HepG2 (cell line): ENCODE results near the gene NFATC3. TPM values are rescaled to one million over a fixed set of nuclear protein-coding genes. Genes with fewer than 3 reads are reported as not detected.

Experiments
- BHLHE40 ChIP-seq: IDR thresholded peaks from 2 replicates; pipeline ENCODE4 v1.6.1; 2011; ENCODE audit warnings: low read length, improper control_type of control experiment
- CENPT ChIP-seq: sonication (generic); formaldehyde crosslinking; IDR thresholded peaks from 2 replicates; pipeline ENCODE4 v1.8.0; 2022; ENCODE audit warnings: low read depth, mild to moderate bottlenecking, moderate library complexity, missing genetic modification reagents
- CHCHD3 ChIP-seq: sonication (generic); formaldehyde crosslinking; IDR thresholded peaks from 2 replicates; pipeline ENCODE4 v1.8.0; 2022; ENCODE audit warnings: mild to moderate bottlenecking, missing genetic modification reagents, moderate library complexity
- ETV6 ChIP-seq: sonication (generic); formaldehyde crosslinking; conservative IDR thresholded peaks from 2 replicates; pipeline ENCODE4 v1.4.0; 2020; ENCODE audit warnings: missing genetic modification reagents
- HMG20B ChIP-seq: conservative IDR thresholded peaks from 2 replicates; pipeline ENCODE4 v1.6.1; 2016; ENCODE audit warnings: missing genetic modification reagents, missing compliant biosample characterization
- HOXA9 ChIP-seq: sonication (generic); formaldehyde crosslinking; IDR thresholded peaks from 2 replicates; pipeline ENCODE4 v1.8.1; 2022; ENCODE audit warnings: missing genetic modification reagents, mild to moderate bottlenecking, moderate library complexity, borderline replicate concordance
- KDM2A ChIP-seq: sonication (generic); formaldehyde crosslinking; IDR thresholded peaks from 2 replicates; pipeline ENCODE4 v1.4.0; 2020; ENCODE audit warnings: low read depth, missing genetic modification reagents, borderline replicate concordance
- KLF15 ChIP-seq: sonication (generic); formaldehyde crosslinking; IDR thresholded peaks from 2 replicates; pipeline ENCODE4 v1.8.1; 2023; ENCODE audit warnings: borderline replicate concordance, mild to moderate bottlenecking, inconsistent platforms, missing genetic modification reagents, mixed read lengths
- MAFK ChIP-seq, 2 experiments: IDR thresholded peaks in 1 of 2; conservative IDR thresholded peaks in 1 of 2; 2 replicates each; pipeline ENCODE4 v1.6.1; 2011; ENCODE audit warnings: improper control_type of control experiment in 2 of 2, low read length in 2 of 2
- PCBP2 ChIP-seq: fragments of 200-400 bp; formaldehyde crosslinking; optimal IDR thresholded peaks from 2 replicates; pipeline ENCODE3; 2018; ENCODE audit warnings: low read length, low read depth; ENCODE audit not compliant: poor library complexity, severe bottlenecking
- PRDM15 ChIP-seq: sonication (generic); formaldehyde crosslinking; IDR thresholded peaks from 2 replicates; pipeline ENCODE4 v1.4.0; 2020; ENCODE audit warnings: missing genetic modification reagents
- ZBTB25 ChIP-seq: IDR thresholded peaks from 2 replicates; pipeline ENCODE4 v1.6.1; 2018; ENCODE audit warnings: missing genetic modification reagents
- ZKSCAN8 ChIP-seq: IDR thresholded peaks from 2 replicates; pipeline ENCODE4 v1.6.1; 2016; ENCODE audit warnings: borderline replicate concordance, missing genetic modification reagents, missing compliant biosample characterization
- ZNF333 ChIP-seq: sonication (generic); formaldehyde crosslinking; IDR thresholded peaks from 2 replicates; pipeline ENCODE4 v1.4.0; 2020; ENCODE audit warnings: mild to moderate bottlenecking, missing genetic modification reagents, borderline replicate concordance
- ZNF354B ChIP-seq: sonication (generic); formaldehyde crosslinking; IDR thresholded peaks from 2 replicates; pipeline ENCODE4 v1.8.0; 2022; ENCODE audit warnings: mild to moderate bottlenecking, missing genetic modification reagents
- ZNF780A ChIP-seq: sonication (generic); formaldehyde crosslinking; IDR thresholded peaks from 2 replicates; pipeline ENCODE4 v1.8.0; 2022; ENCODE audit warnings: mild to moderate bottlenecking, missing genetic modification reagents, moderate library complexity
- polyA plus RNA-seq, 8 experiments: library from polyadenylated mRNA; depleted of rRNA in 3 of 8; stranded (reverse) in 7 of 8; unstranded in 1 of 8; fragments of >200 nt; fragmentation: Illumina TruSeq in 4 of 8; extraction: Trizol in 4 of 8; gene quantifications; 2 replicates each; pipeline versions ENCODE4 v1.2.1 to v1.2.3, GENCODE V29; 2011 to 2016; ENCODE audit warnings: low read depth in 4 of 8, missing spikeins in 1 of 8, mixed read lengths in 1 of 8; ENCODE audit not compliant: insufficient read depth in 1 of 8
- total RNA-seq, 5 experiments: library from RNA; depleted of rRNA; stranded (reverse); fragments of >200 nt; fragmentation: Illumina TruSeq; extraction: Trizol; gene quantifications; 2 replicates each; pipeline ENCODE4 v1.2.3, GENCODE V29; 2016; ENCODE audit warnings: low read depth in 1 of 5
- TF ChIP-seq, protein P1 (sequence below): sonication (generic); formaldehyde crosslinking; IDR thresholded peaks from 2 replicates; pipeline ENCODE4 v1.4.0; 2020; ENCODE audit warnings: mild to moderate bottlenecking, missing genetic modification reagents, borderline replicate concordance
- TF ChIP-seq, protein P2 (sequence below): sonication (generic); formaldehyde crosslinking; IDR thresholded peaks from 2 replicates; pipeline ENCODE4 v1.8.1; 2022; ENCODE audit warnings: mild to moderate bottlenecking, missing genetic modification reagents
- TF ChIP-seq, protein P3 (sequence below): sonication (generic); formaldehyde crosslinking; IDR thresholded peaks from 2 replicates; pipeline ENCODE4 v1.8.0; 2022; ENCODE audit warnings: mild to moderate bottlenecking, missing genetic modification reagents, moderate library complexity

Gene NFATC3
- total and polyA plus RNA-seq, 2 of the 13 experiments (the other 11 are each of a cell fraction or from before 2014, with no cell fraction given), result 52.6 to 62.7 TPM

DNA sequence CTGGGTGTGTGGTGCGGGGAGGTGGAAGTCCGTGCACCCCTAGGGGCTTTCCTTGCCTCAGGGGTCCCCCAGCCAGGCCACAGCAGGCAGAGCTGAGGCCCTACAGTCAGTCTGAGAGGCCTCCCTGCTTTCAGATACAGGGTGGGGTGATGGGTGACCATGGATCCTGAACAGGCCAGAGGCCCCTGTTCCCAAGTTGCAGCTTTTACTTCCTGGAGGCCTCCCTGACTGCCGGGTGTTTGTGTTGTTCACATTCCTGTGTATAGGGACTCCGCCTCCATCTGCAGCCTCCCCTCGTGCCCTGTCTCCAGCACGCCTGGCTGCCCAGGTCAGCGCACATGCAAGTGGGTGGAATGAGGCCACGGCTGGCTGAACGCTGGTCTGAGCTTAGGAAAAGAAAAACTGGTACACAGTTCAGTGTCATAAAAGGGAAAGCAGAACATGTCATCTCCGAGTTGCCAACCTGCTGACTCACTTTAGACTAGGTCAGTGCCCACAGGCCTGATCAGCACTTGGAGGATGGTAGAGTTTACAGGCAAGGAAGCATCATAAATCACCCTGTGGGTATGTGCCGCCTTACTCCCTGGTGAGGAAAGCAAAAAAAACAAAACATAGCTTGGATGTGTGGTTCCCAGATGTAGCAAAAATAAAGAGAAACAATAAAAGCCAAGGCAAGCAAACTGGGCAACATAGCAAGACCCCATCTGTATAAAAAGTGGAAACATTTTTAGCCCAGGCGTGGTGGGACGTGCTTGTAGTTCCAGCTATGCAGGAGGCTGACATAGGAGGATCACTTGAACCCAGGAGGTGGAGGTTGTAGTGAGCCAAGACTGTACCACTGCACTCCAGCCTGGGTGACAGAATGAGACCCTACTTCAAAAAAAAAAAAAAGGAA lies 173.0 kb downstream of the NFATC3 start (continued):
- TF ChIP-seq ZBTB25 (CRISPR knock-in tag) (peak; percentile 40; the same call in 1 of the 2 replicates), ZNF333 (no peak), ZNF780A (CRISPR knock-in tag) (no peak), CENPT (no peak), ZKSCAN8 (CRISPR knock-in tag) (peak; percentile 62; the same call in 1 of the 2 replicates), ZNF354B (CRISPR knock-in tag) (no peak), HOXA9 (CRISPR knock-in tag) (no peak), HMG20B (CRISPR knock-in tag) (no peak), PCBP2 (no peak), MAFK (conservative IDR thresholded peaks at IDR 0.05 in 1 of 2, IDR thresholded peaks at IDR 0.05 in 1 of 2; ENCODE audit: low read length in 2 of 2) (no peak), KLF15 (no peak), BHLHE40 (peak; percentile 92), PRDM15 (CRISPR knock-in tag) (peak; percentile 81), CHCHD3 (CRISPR knock-in tag) (no peak), ETV6 (CRISPR knock-in tag) (no peak; the same call in 1 of the 2 replicates), KDM2A (peak; percentile 78)
- TF ChIP-seq, protein P1, sequence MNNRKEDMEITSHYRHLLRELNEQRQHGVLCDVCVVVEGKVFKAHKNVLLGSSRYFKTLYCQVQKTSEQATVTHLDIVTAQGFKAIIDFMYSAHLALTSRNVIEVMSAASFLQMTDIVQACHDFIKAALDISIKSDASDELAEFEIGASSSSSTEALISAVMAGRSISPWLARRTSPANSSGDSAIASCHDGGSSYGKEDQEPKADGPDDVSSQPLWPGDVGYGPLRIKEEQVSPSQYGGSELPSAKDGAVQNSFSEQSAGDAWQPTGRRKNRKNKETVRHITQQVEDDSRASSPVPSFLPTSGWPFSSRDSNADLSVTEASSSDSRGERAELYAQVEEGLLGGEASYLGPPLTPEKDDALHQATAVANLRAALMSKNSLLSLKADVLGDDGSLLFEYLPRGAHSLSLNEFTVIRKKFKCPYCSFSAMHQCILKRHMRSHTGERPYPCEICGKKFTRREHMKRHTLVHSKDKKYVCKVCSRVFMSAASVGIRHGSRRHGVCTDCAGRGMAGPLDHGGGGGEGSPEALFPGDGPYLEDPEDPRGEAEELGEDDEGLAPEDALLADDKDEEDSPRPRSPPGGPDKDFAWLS (CRISPR knock-in tag), result no peak
- TF ChIP-seq, protein P2, sequence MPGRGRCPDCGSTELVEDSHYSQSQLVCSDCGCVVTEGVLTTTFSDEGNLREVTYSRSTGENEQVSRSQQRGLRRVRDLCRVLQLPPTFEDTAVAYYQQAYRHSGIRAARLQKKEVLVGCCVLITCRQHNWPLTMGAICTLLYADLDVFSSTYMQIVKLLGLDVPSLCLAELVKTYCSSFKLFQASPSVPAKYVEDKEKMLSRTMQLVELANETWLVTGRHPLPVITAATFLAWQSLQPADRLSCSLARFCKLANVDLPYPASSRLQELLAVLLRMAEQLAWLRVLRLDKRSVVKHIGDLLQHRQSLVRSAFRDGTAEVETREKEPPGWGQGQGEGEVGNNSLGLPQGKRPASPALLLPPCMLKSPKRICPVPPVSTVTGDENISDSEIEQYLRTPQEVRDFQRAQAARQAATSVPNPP, result no peak
- TF ChIP-seq, protein P3, sequence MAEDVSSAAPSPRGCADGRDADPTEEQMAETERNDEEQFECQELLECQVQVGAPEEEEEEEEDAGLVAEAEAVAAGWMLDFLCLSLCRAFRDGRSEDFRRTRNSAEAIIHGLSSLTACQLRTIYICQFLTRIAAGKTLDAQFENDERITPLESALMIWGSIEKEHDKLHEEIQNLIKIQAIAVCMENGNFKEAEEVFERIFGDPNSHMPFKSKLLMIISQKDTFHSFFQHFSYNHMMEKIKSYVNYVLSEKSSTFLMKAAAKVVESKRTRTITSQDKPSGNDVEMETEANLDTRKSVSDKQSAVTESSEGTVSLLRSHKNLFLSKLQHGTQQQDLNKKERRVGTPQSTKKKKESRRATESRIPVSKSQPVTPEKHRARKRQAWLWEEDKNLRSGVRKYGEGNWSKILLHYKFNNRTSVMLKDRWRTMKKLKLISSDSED, result no peak
